Heart left ventricle (tissue), 16 donors: Measurements from ENCODE around the gene MICAL1. TPM values are rescaled to one million over a fixed set of nuclear protein-coding genes. Genes with fewer than 3 reads are reported as not detected.

Experiments
- ATAC-seq, 4 donors: fragments of 200-7000 bp; cut with Tn5 transposase; one replicate each; pipeline ENCODE4 v1.9.1; 2020 to 2022; ENCODE audit warnings: moderate library complexity in 4 of 4, mild to moderate bottlenecking in 3 of 4, moderate number of reproducible peaks in 1 of 4
- DNase-seq, 5 donors: peaks; one replicate each; pipeline ENCODE4 v3.0.0-alpha.2; 2020
- H3K27ac ChIP-seq, 12 donors: fragments of 200-600 bp; sonication (generic) in 4 of 12; one replicate each; pipeline versions ENCODE4 v1.5.0 to v1.8.0; 2016 to 2022; ENCODE audit warnings: mild to moderate bottlenecking in 2 of 12
- H3K27me3 ChIP-seq, 9 donors: fragments of 200-600 bp; sonication (generic) in 2 of 9; one replicate each; pipeline versions ENCODE4 v1.5.1 to v1.8.0; 2016 to 2022; ENCODE audit warnings: mild to moderate bottlenecking in 3 of 9
- H3K36me3 ChIP-seq, 9 donors: fragments of 200-600 bp; sonication (generic) in 2 of 9; one replicate each; pipeline versions ENCODE4 v1.5.0 to v1.8.0; 2018 to 2022; ENCODE audit warnings: mild to moderate bottlenecking in 2 of 9
- H3K4me1 ChIP-seq, 12 donors: fragments of 200-600 bp; sonication (generic) in 4 of 12; one replicate each; pipeline versions ENCODE4 v1.5.0 to v1.8.0; 2016 to 2022; ENCODE audit warnings: mild to moderate bottlenecking in 3 of 12
- H3K4me3 ChIP-seq, 12 donors: fragments of 200-600 bp; sonication (generic) in 4 of 12; one replicate each; pipeline versions ENCODE4 v1.5.0 to v1.8.0; 2017 to 2022; ENCODE audit warnings: mild to moderate bottlenecking in 9 of 12, moderate library complexity in 4 of 12
- H3K9me3 ChIP-seq, 12 donors: fragments of 200-600 bp; sonication (generic) in 4 of 12; one replicate each; pipeline versions ENCODE4 v1.5.0 to v1.8.0; 2016 to 2022; ENCODE audit warnings: mild to moderate bottlenecking in 1 of 12
- CTCF ChIP-seq, 12 donors: fragments of 200-600 bp; sonication (generic) in 4 of 12; IDR thresholded peaks; one replicate each; pipeline versions ENCODE4 v1.5.0 to v1.8.0; 2018 to 2022; ENCODE audit warnings: antibody characterized with exemption in 12 of 12, mild to moderate bottlenecking in 5 of 12
- POLR2A ChIP-seq, 2 donors: fragments of 450-650 bp; IDR thresholded peaks; one replicate each; pipeline ENCODE4 v1.6.1; 2017; ENCODE audit warnings: antibody characterized with exemption in 2 of 2, mild to moderate bottlenecking in 2 of 2, moderate library complexity in 2 of 2
- WGBS, 4 donors: extraction: QIAGEN DNeasy Blood & Tissue Kit in 2 of 4; methylation state at CpG; one replicate each; pipeline versions ENCODE4 v1.1.5 to v1.1.7; 2013 to 2018; 5-methylcytosine and 5-hydroxymethylcytosine counted together
- intact Hi-C, 10 donors: fragments of 100-400 bp; cut with DNase I; formaldehyde crosslinking; loops; one replicate each; pipeline versions ENCODE4 v1.11.1 to v1.14.2; 2022
- polyA plus RNA-seq, 2 donors: library from polyadenylated mRNA; stranded (reverse); fragments of 200-250 nt; gene quantifications; one replicate each; pipeline ENCODE4 v1.2.3, GENCODE V29; 2013
- total RNA-seq, 9 donors: library from RNA; depleted of rRNA in 2 of 9; stranded (reverse); fragments of >200 nt in 2 of 9; fragmentation: NEBNext Ultra II Directional in 3 of 9; extraction: Animal tissue kit (Norgen Biotek cat#: 25700) in 3 of 9; gene quantifications; one replicate each; pipeline versions ENCODE4 v1.1.0 to v1.2.4, GENCODE V29; 2016 to 2023
- donor health status: ischemic (EF 13 %, LVEDD 7.1; RV severe dilation, severe dysfunction).
- donor health status: healthy with polysubstance abuse.
- donor health status: DM: no; HTN: yes; CAD: no.
- donor health status: DM: no; HTN: no; CAD: no.
- donor health status: ischemic (EF 25% LVEDD 6.9; RV normal size, moderate dysfunction).
- donor health status: ischemic (EF 25% LVEDD 5.7; RV mildly dilated, moderate dysfunction).
- donor health status: healthy.
- donor health status: DM: yes; HTN: yes; CAD: no.
- donor health status: ischemic (EF 35%, LVEDD 5.7; RV mildly dilated, moderate dysfunction).
- donor health status: nonischemic (EF 11% LVEDD 7.7; RV severe dilation, severe dysfunction).
- donor health status: DM: yes; HTN: yes; CAD: no.
- donor health status: PGD.
- donor health status: ischemic (EF 29% LVEDD 5.4; RV normal size, mild dysfunction).
- donor health status: nonischemic (EF 23%, LVEDD 6.1; RV moderate dilation, normal function).

Gene MICAL1
- total and polyA plus RNA-seq, 11 donors = 4.5 to 21.9 (median 6.4) TPM

- Histone ChIP-seq H3K27me3 (no peaks in the 10 kb centered on the region), H3K36me3 (peaks cover 0 to 26% (median 10%) of the 10 kb centered on the region in 9 donors), H3K27ac (peak overlapping the region in 9 of 12 donors; percentile 2 to 78 (median 43)), H3K9me3 (peaks cover 0 to 4% (median 0%) of the 10 kb centered on the region in 12 donors), H3K4me1 (peaks cover 0 to 52% (median 26%) of the 10 kb centered on the region in 12 donors), H3K4me3 (peak overlapping the region in 10 of 12 donors; percentile 57 to 93 (median 76))
- TF ChIP-seq CTCF (IDR thresholded peaks at IDR 0.05) (no peak), POLR2A (IDR thresholded peaks at IDR 0.05) (no peak)
- peak in 3 of 5 donors; percentile 44 to 75 (median 66) for DNase-seq
- ATAC-seq = peak; percentile 29 to 55 (median 42)
- intact Hi-C loops = loop anchor here in 5 of 10 donors (5.0 to 10.0 kb wide), 3 partner anchors 70 to 75 kb away; partner anchors contain the start of gene CD164 (in 4 of the 5)
- 49 to 67% (median 55%) methylated on average over 16 of the region's 16 CpGs for WGBS, 4 donors
Measured at GRCh38 chr6:109456710-109457561, 1.4 kb upstream of the MICAL1 start.

GRCh38 chr6:109456111-109456583 lies 575 bp upstream of the MICAL1 start:
- no peak for ATAC-seq
- H3K4me3 ChIP-seq = peak overlapping the region; percentile 57 to 93 (median 76)

GRCh38 chr6:109454496-109455436 lies 806 bp downstream of the MICAL1 start:
- whole genome bisulfite sequencing, 4 donors = 2 to 47% (median 12%) methylated on average over 18 to 48 of the region's 48 CpGs
- Histone ChIP-seq H3K36me3 (peaks cover 0 to 24% (median 3%) of the 10 kb centered on the region in 9 donors), H3K4me3 (peak overlapping the region; percentile 57 to 93 (median 76)), H3K9me3 (no peaks in the 10 kb centered on the region), H3K27me3 (no peaks in the 10 kb centered on the region), H3K27ac (peak overlapping the region; percentile 35 to 94 (median 72)), H3K4me1 (peaks cover 0 to 62% (median 26%) of the 10 kb centered on the region in 12 donors)
- DNase-seq = peak; percentile 43 to 72 (median 47)
- no peak for TF ChIP-seq POLR2A (IDR thresholded peaks at IDR 0.05)
- intact Hi-C loops = loop anchor here in 5 of 10 donors (2.0 to 10.0 kb wide), 4 partner anchors 24 to 72 kb away; partner anchors contain the start of gene CD164 (in 4 of the 5)
- ATAC-seq = peak in 3 of 4 donors; percentile 7 to 38 (median 10)

More at GRCh38 chr6:109456111-109456583, 575 bp upstream of the MICAL1 start:
- intact Hi-C loops = loop anchor here in 5 of 10 donors (5.0 to 10.0 kb wide), 3 partner anchors 69 to 74 kb away; partner anchors contain the start of gene CD164 (in 4 of the 5)
- Histone ChIP-seq H3K36me3 (peaks cover 0 to 25% (median 4%) of the 10 kb centered on the region in 9 donors), H3K27me3 (no peaks in the 10 kb centered on the region), H3K9me3 (peaks cover 0 to 2% (median 0%) of the 10 kb centered on the region in 12 donors), H3K27ac (peak overlapping the region in 11 of 12 donors; percentile 21 to 94 (median 73)), H3K4me1 (peaks cover 0 to 52% (median 26%) of the 10 kb centered on the region in 12 donors)
- peak in 2 of 5 donors; percentile 48 for DNase-seq
- no peak for TF ChIP-seq POLR2A (IDR thresholded peaks at IDR 0.05)
- no peak for TF ChIP-seq CTCF (IDR thresholded peaks at IDR 0.05)
- 9 to 12% (median 11%) methylated on average over 38 of the region's 38 CpGs for WGBS, 4 donors
